ENCODE data around the gene KLK6. TPM values are rescaled to one million over a fixed set of nuclear protein-coding genes. Genes with fewer than 3 reads are reported as not detected.

KLK6 gene
- total and polyA plus RNA-seq, 4 donors = not detected

DNA sequence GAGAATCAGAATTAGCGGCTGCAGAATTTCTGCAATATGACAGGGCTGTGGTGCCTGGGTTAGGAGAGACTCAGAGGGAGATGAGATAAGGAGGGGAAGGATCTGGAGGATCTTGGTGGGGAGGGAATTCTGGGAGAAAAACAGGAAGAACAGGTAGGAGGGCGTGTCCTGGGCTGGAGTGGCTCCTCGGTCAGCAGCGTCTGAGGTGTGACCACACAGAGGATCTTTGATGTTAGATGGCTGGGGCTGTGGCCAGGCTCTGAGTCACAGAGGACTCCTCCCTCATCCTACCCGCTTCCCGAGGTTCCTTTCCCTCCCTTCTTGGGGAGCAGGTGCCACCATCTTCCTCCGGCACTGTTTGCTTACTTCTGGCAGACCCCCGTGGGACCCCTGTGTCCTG is 6.4 kb upstream of the KLK6 start:
- Histone ChIP-seq H3K4me3 (ENCODE audit: low read depth in 1 of 3, low read length in 3 of 3) (no peak overlapping the region), H3K4me1 (ENCODE audit: control insufficient read depth in 4 of 4, insufficient read depth in 4 of 4, low read length in 3 of 4) (no peaks in the 10 kb centered on the region), H3K36me3 (ENCODE audit: control insufficient read depth in 4 of 4, insufficient read depth in 3 of 4, low read depth in 1 of 4, low read length in 3 of 4) (no peaks in the 10 kb centered on the region), H3K27ac (ENCODE audit: low read depth in 1 of 2, low read length in 2 of 2) (no peak overlapping the region), H3K9me3 (ENCODE audit: control insufficient read depth in 4 of 4, low read length in 3 of 4) (no peaks in the 10 kb centered on the region), H3K27me3 (ENCODE audit: control insufficient read depth in 4 of 4, insufficient read depth in 4 of 4, low read length in 3 of 4) (peaks cover 0 to 5% (median under 1%) of the 10 kb centered on the region in 4 donors), H3K9ac (ENCODE audit: low read depth in 1 of 2, low read length in 2 of 2) (no peak overlapping the region)
- DNase-seq (ENCODE audit: low spot score) = no peak
- 22% methylated on average over 8 of the region's 8 CpGs for WGBS
- TF ChIP-seq NR2F2 (IDR thresholded peaks at IDR 0.05) (no peak), FOXA1 (IDR thresholded peaks at IDR 0.05) (no peak), ZBTB33 (IDR thresholded peaks at IDR 0.05) (no peak), HNF4A (conservative IDR thresholded peaks at IDR 0.05) (no peak), EGR1 (IDR thresholded peaks at IDR 0.05; ENCODE audit: low read depth in 2 of 2) (no peak), FOXA2 (IDR thresholded peaks at IDR 0.05) (no peak), RXRA (IDR thresholded peaks at IDR 0.05) (no peak), SP1 (IDR thresholded peaks at IDR 0.05) (no peak), RAD21 (IDR thresholded peaks at IDR 0.05) (no peak), GABPA (IDR thresholded peaks at IDR 0.05 in 1 of 2, conservative IDR thresholded peaks at IDR 0.05 in 1 of 2) (no peak), YY1 (IDR thresholded peaks at IDR 0.05) (no peak), JUND (IDR thresholded peaks at IDR 0.05) (no peak), HNF4G (IDR thresholded peaks at IDR 0.05) (no peak), TAF1 (conservative IDR thresholded peaks at IDR 0.05) (no peak)
- TF ChIP-seq, protein P1, sequence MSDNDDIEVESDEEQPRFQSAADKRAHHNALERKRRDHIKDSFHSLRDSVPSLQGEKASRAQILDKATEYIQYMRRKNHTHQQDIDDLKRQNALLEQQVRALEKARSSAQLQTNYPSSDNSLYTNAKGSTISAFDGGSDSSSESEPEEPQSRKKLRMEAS (IDR thresholded peaks at IDR 0.05) = no peak
- TF ChIP-seq, protein P2, sequence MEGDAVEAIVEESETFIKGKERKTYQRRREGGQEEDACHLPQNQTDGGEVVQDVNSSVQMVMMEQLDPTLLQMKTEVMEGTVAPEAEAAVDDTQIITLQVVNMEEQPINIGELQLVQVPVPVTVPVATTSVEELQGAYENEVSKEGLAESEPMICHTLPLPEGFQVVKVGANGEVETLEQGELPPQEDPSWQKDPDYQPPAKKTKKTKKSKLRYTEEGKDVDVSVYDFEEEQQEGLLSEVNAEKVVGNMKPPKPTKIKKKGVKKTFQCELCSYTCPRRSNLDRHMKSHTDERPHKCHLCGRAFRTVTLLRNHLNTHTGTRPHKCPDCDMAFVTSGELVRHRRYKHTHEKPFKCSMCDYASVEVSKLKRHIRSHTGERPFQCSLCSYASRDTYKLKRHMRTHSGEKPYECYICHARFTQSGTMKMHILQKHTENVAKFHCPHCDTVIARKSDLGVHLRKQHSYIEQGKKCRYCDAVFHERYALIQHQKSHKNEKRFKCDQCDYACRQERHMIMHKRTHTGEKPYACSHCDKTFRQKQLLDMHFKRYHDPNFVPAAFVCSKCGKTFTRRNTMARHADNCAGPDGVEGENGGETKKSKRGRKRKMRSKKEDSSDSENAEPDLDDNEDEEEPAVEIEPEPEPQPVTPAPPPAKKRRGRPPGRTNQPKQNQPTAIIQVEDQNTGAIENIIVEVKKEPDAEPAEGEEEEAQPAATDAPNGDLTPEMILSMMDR (IDR thresholded peaks at IDR 0.05; ENCODE audit: low read depth, low read length, missing input control) = no peak
- TF ChIP-seq, protein P3, sequence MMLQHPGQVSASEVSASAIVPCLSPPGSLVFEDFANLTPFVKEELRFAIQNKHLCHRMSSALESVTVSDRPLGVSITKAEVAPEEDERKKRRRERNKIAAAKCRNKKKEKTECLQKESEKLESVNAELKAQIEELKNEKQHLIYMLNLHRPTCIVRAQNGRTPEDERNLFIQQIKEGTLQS (IDR thresholded peaks at IDR 0.05) = no peak
- TF ChIP-seq, protein P4, sequence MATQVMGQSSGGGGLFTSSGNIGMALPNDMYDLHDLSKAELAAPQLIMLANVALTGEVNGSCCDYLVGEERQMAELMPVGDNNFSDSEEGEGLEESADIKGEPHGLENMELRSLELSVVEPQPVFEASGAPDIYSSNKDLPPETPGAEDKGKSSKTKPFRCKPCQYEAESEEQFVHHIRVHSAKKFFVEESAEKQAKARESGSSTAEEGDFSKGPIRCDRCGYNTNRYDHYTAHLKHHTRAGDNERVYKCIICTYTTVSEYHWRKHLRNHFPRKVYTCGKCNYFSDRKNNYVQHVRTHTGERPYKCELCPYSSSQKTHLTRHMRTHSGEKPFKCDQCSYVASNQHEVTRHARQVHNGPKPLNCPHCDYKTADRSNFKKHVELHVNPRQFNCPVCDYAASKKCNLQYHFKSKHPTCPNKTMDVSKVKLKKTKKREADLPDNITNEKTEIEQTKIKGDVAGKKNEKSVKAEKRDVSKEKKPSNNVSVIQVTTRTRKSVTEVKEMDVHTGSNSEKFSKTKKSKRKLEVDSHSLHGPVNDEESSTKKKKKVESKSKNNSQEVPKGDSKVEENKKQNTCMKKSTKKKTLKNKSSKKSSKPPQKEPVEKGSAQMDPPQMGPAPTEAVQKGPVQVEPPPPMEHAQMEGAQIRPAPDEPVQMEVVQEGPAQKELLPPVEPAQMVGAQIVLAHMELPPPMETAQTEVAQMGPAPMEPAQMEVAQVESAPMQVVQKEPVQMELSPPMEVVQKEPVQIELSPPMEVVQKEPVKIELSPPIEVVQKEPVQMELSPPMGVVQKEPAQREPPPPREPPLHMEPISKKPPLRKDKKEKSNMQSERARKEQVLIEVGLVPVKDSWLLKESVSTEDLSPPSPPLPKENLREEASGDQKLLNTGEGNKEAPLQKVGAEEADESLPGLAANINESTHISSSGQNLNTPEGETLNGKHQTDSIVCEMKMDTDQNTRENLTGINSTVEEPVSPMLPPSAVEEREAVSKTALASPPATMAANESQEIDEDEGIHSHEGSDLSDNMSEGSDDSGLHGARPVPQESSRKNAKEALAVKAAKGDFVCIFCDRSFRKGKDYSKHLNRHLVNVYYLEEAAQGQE (IDR thresholded peaks at IDR 0.05) = no peak

Measured in liver (tissue), 9 donors.